Ovary (tissue), 9 donors: ENCODE data around the gene RAB31. TPM values are rescaled to one million over a fixed set of nuclear protein-coding genes. Genes with fewer than 3 reads are reported as not detected.
"Not testable (repeated sequence)": the region's sequence is repeated elsewhere in the genome, so short reads cannot be mapped to it uniquely, and the experiment has no call there.

Experiments used
- DNase-seq, 5 donors: peaks; one replicate each; pipeline ENCODE4 v3.0.0-alpha.2; 2019 to 2020
- H3K27ac ChIP-seq, 2 donors: fragments of 200-600 bp; one replicate each; pipeline versions ENCODE4 v1.5.1 to v1.8.0; 2019 to 2022
- H3K27me3 ChIP-seq: fragments of 200-600 bp; one replicate; pipeline ENCODE4 v1.8.0; 2022
- H3K36me3 ChIP-seq: fragments of 200-600 bp; sonication (generic); one replicate; pipeline ENCODE4 v1.5.1; 2019
- H3K4me1 ChIP-seq: one replicate; pipeline ENCODE4 v1.8.1; 2013; ENCODE audit warnings: mild to moderate bottlenecking, moderate library complexity; ENCODE audit not compliant: insufficient read depth
- H3K4me3 ChIP-seq: fragments of 200-600 bp; sonication (generic); one replicate; pipeline ENCODE4 v1.5.1; 2017
- H3K9me3 ChIP-seq, 2 donors: fragments of 200-600 bp in 1 of 2; sonication (generic) in 1 of 2; one replicate each; pipeline versions ENCODE4 v1.5.1 to v1.8.1; 2013 to 2019; ENCODE audit warnings: mild to moderate bottlenecking in 1 of 2, moderate library complexity in 1 of 2
- CTCF ChIP-seq, 3 donors: fragments of 450-650 bp in 2 of 3; fragments of 200-600 bp in 1 of 3; IDR thresholded peaks; one replicate each; pipeline versions ENCODE4 v1.5.1 to v1.8.0; 2016 to 2022; ENCODE audit warnings: antibody characterized with exemption in 3 of 3, mild to moderate bottlenecking in 1 of 3
- EP300 ChIP-seq: sonication (generic); formaldehyde crosslinking; IDR thresholded peaks from one replicate; pipeline ENCODE4 v1.6.1; 2017; ENCODE audit warnings: antibody characterized with exemption
- POLR2A ChIP-seq: fragments of 450-650 bp; IDR thresholded peaks from one replicate; pipeline ENCODE4 v1.6.1; 2017; ENCODE audit warnings: antibody characterized with exemption, mild to moderate bottlenecking, moderate library complexity
- WGBS, 3 donors: extraction: QIAGEN DNeasy Blood & Tissue Kit in 1 of 3; methylation state at CpG; one replicate each; pipeline versions ENCODE4 v1.1.5 to v1.1.7; 2013 to 2017; 5-methylcytosine and 5-hydroxymethylcytosine counted together
- intact Hi-C, 4 donors: fragments of 100-400 bp; cut with DNase I; formaldehyde crosslinking; loops; one replicate each; pipeline versions ENCODE4 v1.11.0 to v1.15.1; 2022 to 2023
- polyA plus RNA-seq, 2 donors: library from polyadenylated mRNA; stranded (reverse); fragments of 200-250 nt in 1 of 2; fragments of 350-450 nt in 1 of 2; fragmentation: Illumina TruSeq in 1 of 2; extraction: RNeasy Lipid Tissue Mini Kit (QIAGEN cat#74804) in 1 of 2; gene quantifications; one replicate each; pipeline ENCODE4 v1.2.3, GENCODE V29; 2013 to 2014
- total RNA-seq, 7 donors: library from RNA; depleted of rRNA in 2 of 7; stranded (reverse); fragments of >200 nt in 2 of 7; fragmentation: NEBNext Ultra II Directional in 3 of 7; extraction: Animal tissue kit (Norgen Biotek cat#: 25700) in 3 of 7; gene quantifications; one replicate each; pipeline versions ENCODE4 v1.1.0 to v1.2.4, GENCODE V29; 2016 to 2023
- donor health status: DM: no; HTN: no; CAD: no; lungs with moderate emphysema.
- donor health status: DM: no; HTN: no; CAD: no.
- donor health status: Bipolar disorder and iron deficiency.
- donor health status: DM: yes; HTN: yes; CAD: no.
- donor health status: DM: no; HTN: no; CAD: no.
- donor health status: DM: yes; HTN: yes; CAD: no.

RAB31 gene
- total and polyA plus RNA-seq, 9 donors, result 37.9 to 188 (median 62.8) TPM

DNA sequence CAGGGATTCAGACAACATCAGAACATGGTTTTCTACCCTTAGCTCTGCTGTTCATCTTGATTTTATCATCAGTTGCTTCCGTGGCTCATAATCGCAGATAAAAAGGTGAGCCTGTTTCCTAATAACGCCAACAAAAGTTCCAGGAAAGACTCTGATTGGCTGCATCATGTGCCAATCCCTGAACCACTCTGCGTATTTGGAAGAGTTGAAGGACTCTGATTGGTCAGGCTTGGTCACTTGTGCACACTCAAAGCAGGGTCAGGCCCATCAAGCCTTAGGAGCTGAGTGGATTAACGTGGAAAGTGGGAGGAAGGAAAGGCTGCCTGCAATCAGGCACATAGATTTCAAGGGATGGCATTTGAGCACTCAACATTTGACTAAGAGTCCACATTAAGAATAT is 189.0 kb downstream of the RAB31 start:
- no peaks in the 10 kb centered on the region for H3K27me3 ChIP-seq
- 95 to 97% (median 96%) methylated on average over 5 of the region's 5 CpGs for WGBS, 3 donors
- no peaks in the 10 kb centered on the region for H3K9me3 ChIP-seq
- no peak overlapping the region for H3K27ac ChIP-seq
- peaks cover 4% of the 10 kb centered on the region for H3K4me1 ChIP-seq
- H3K36me3 ChIP-seq, result no peaks in the 10 kb centered on the region
- no peak overlapping the region for H3K4me3 ChIP-seq
- no peak for TF ChIP-seq EP300
- DNase-seq, result no peak
- intact Hi-C loops, result no loop called here

- H3K27me3 ChIP-seq, H3K4me3 ChIP-seq, H3K4me1 ChIP-seq, H3K9me3 ChIP-seq, H3K27ac ChIP-seq, DNase-seq, H3K36me3 ChIP-seq, intact Hi-C loops: not testable (repeated sequence)
- 89% methylated on average over 10 of the region's 10 CpGs for WGBS, 3 donors
Measured at GRCh38 chr18:9897787-9898291, 189.7 kb downstream of the RAB31 start.

GRCh38 chr18:9898792-9899549 is 190.9 kb downstream of the RAB31 start:
- H3K9me3 ChIP-seq, result no peaks in the 10 kb centered on the region
- TF ChIP-seq CTCF (IDR thresholded peaks at IDR 0.05) (no peak), EP300 (no peak), POLR2A (no peak)
- no peaks in the 10 kb centered on the region for H3K27me3 ChIP-seq
- DNase-seq, result no peak
- no peaks in the 10 kb centered on the region for H3K36me3 ChIP-seq
- peaks cover 7% of the 10 kb centered on the region for H3K4me1 ChIP-seq
- no peak overlapping the region for H3K27ac ChIP-seq
- 83 to 87% (median 87%) methylated on average over 11 of the region's 11 CpGs for WGBS, 3 donors
- H3K4me3 ChIP-seq, result no peak overlapping the region
- intact Hi-C loops, result no loop called here

GRCh38 chr18:9899550-9899930 is 191.4 kb downstream of the RAB31 start:
- H3K9me3 ChIP-seq, H3K4me3 ChIP-seq, H3K27me3 ChIP-seq, intact Hi-C loops, H3K36me3 ChIP-seq, DNase-seq, H3K4me1 ChIP-seq, H3K27ac ChIP-seq: not testable (repeated sequence)
- 94 to 96% (median 94%) methylated on average over 1 of the region's 1 CpG for WGBS, 3 donors

GRCh38 chr18:9900699-9901098 is 192.6 kb downstream of the RAB31 start:
- H3K9me3 ChIP-seq, result no peaks in the 10 kb centered on the region
- DNase-seq, result no peak
- TF ChIP-seq EP300 (no peak), CTCF (IDR thresholded peaks at IDR 0.05) (no peak), POLR2A (no peak)
- no peak overlapping the region for H3K4me3 ChIP-seq
- intact Hi-C loops, result no loop called here
- WGBS, 3 donors, result 61 to 82% (median 81%) methylated on average over 7 of the region's 7 CpGs
- H3K27me3 ChIP-seq, result no peaks in the 10 kb centered on the region
- no peaks in the 10 kb centered on the region for H3K36me3 ChIP-seq
- peaks cover 7% of the 10 kb centered on the region for H3K4me1 ChIP-seq
- H3K27ac ChIP-seq, result no peak overlapping the region

DNA sequence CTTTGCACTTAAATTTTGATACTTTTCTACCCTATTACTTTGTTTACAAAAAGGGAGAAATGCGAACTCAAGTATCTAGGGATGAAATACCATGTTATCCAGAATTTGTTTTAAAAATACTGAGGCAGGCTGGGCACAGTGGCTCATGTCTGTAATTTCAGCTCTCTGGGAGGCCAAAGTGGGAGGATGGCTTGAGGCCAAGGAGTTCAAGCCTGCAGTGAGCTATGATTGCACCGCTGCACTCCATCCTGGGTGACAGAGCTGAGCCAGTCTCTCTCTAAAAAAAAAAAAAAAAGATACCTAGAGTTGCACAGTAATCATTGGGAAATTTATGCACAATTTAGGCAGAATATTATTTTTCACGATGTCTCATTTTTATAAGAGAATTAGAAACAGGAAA is 193.3 kb downstream of the RAB31 start:
- Histone ChIP-seq H3K36me3 (no peaks in the 10 kb centered on the region), H3K27me3 (no peaks in the 10 kb centered on the region), H3K4me3 (no peak overlapping the region), H3K27ac (peak overlapping the region in 1 of 2 donors; percentile 31), H3K9me3 (no peaks in the 10 kb centered on the region), H3K4me1 (peaks cover 7% of the 10 kb centered on the region)
- intact Hi-C loops, result no loop called here
- no peak for TF ChIP-seq POLR2A
- TF ChIP-seq CTCF (IDR thresholded peaks at IDR 0.05), result no peak
- TF ChIP-seq EP300, result no peak
- DNase-seq, result peak; percentile 57 to 74 (median 67)
- 16 to 26% (median 20%) methylated on average over 3 of the region's 3 CpGs for WGBS, 3 donors

DNA sequence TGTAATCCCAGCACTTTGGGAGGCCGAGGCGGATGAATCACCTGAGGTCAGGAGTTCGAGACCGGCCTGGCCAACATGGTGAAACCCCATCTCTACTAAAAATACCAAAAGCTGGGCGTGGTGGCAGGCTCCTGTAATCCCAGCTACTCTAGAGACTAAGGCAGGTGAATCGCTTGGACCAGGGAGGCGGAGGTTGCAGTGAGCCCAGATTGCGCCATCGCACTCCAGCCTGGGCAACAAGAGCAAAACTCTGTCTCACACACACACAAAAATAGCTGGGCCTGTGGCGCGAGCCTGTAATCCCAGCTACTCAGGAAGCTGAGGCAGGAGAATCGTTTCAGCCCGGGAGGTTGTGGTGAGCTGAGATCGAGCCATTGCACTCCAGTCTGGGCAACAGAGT is 194.2 kb downstream of the RAB31 start:
- H3K4me3 ChIP-seq, intact Hi-C loops, H3K9me3 ChIP-seq, H3K27me3 ChIP-seq, H3K36me3 ChIP-seq, H3K4me1 ChIP-seq, DNase-seq, H3K27ac ChIP-seq: not testable (repeated sequence)
- 94 to 95% (median 94%) methylated on average over 14 of the region's 14 CpGs for WGBS, 3 donors
